ENCODE results near the gene GOLT1A.

Gene GOLT1A

DNA sequence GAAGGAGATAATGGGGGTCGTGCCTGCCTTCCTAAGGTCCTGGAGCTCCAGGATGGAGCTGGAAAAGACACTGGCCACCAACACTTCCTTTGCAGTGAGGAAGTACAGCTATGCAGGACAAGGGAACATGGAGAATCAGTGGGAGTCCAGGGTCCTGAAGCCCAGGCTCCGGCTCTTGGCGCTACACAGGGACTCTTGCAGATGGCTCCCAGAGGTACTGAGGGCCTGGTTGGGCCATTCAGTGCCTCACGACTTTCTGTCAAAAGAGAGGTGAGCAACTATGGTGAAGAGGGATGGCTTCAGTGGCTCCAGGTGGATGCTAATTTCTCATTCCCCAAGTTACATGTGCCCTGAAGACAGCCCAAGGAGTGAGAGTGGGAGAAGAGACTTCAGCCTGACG lies 60.1 kb downstream of the GOLT1A start:
- DNase-seq = no peak

GRCh38 chr1:204152310-204153044 lies 61.3 kb downstream of the GOLT1A start:
- DNase-seq = no peak

DNA sequence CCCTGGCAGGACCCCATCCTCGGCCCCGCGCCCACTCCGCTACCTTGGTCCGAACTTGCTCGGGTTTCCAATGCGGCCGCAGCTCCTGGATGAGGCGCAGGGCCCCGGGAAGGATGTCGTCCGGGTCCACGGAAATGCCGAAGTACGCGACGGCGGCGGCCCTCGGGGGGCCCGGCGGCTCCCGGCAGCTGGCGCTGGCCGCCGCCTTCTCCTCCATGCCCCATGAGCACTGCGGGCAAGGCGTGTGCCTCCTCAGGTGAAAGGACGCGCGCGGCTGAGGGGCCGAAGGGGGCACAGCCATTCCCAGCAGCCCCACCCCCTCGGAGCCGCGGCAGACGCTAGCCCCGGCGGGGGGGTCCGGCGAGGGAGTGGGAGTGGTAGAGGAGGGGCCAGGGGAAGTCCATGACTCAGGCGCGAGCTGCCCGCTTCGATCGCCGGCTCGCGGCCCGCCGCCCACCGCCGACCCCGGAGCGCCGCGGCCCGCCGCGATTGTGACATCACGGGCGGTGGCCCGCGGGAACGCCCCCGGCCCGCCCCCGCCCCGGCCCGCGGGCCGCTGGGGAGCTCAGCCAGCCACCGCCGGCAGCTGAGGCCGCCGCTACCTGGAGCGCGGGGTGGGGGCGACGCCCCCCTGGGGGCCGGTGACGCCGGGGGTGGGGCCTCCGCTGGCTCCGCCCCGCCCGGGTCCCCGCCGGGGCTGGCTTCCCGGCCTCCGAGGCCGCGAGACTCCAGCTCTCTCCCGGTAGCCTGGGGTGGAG lies 62.1 kb downstream of the GOLT1A start, which contains the start of gene ETNK2:
ETNK2 (minus strand) TSS at position 493 of the 758 bp plus-strand sequence; CDS start at position 301, 192 bp downstream.
- DNase-seq = no peak

DNA sequence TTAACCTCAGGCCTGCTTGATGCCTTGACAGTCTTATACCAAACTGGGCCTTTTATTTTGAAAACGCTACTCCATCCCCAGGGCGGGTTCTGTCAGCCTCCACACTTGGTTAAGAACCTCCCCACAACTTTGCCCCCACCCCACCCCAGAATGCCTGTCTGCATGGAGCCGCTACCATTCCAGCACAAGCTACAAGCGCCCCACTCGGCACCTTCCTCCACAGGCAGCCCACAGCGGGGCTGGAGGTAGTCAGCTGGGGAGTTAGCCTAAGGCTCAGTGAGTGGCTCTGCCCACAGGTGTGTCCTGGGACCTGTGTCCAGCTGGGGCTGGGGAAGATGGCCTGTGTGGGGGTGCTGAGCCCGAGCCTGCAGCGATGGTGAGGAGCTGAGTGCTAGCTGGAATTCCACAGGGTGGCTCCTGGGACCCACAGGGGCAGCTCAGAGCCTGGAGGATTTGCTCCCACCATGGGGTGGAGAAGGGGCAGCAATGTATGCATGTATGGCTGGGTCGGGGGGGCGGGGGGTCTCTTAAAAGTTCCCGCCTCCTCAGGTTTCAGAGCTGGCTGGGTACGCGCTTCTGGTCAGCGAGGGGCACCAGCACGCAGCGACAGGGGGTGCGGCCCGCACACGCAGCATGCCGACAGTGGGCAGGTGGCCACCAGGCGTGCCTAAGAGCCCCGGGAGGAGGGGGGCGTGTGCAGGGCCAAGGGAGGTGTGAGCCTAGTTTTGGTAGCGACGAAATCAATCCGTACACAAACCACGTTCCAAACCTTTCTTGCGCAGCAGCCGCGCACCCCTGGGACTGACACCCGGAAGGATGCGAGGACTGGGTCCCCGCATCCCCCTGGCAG lies 62.9 kb downstream of the GOLT1A start:
- DNase-seq = no peak

- no peak for DNase-seq
Measured at GRCh38 chr1:204149635-204150565, 63.9 kb downstream of the GOLT1A start.

DNA sequence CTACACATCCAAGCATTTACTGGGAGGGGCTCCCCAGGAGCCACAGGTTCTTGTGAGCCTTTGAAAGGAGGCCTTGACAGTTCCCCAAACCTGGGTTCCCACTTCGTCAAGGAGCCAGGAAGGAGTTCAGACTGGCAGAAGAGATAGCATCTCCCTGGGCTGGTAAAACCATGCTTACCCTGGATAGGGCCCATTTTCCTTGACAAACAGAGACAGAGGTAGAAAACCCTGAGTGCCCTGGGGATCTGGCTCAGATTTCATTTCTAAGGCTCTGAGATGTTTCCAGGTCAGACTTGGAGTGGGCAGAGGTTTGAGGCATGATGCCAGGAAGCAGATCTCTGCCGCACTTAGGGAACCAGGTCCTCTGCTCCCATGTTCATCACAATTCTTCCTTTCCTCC lies 64.7 kb downstream of the GOLT1A start:
- DNase-seq = no peak

Data from NCI-H524 treated with DMSO at 0.1 percent for 48 hours (cell line).